Astrocyte of the cerebellum (primary cell): ENCODE results near the gene CTSA.

Experiments
- DNase-seq: peaks from one replicate; pipeline ENCODE4 v3.0.0-alpha.2; 2011; ENCODE audit warnings: low read depth
- H3K4me3 ChIP-seq: 2 replicates; pipeline ENCODE4 v1.5.1; 2011; ENCODE audit warnings: mild to moderate bottlenecking, low read depth, low read length, moderate library complexity
- in situ Hi-C: cut with HindIII; loops from 2 replicates; pipeline ENCODE4 v1.10.0; 2017; ENCODE audit warnings: low sequenced_read_pairs
- TF ChIP-seq, protein P1 (sequence below): IDR thresholded peaks from 2 replicates; pipeline ENCODE4 v1.5.1; 2012; ENCODE audit warnings: low read length, low read depth, moderate library complexity, mild to moderate bottlenecking; ENCODE audit errors: missing control alignments

The CTSA gene

DNA sequence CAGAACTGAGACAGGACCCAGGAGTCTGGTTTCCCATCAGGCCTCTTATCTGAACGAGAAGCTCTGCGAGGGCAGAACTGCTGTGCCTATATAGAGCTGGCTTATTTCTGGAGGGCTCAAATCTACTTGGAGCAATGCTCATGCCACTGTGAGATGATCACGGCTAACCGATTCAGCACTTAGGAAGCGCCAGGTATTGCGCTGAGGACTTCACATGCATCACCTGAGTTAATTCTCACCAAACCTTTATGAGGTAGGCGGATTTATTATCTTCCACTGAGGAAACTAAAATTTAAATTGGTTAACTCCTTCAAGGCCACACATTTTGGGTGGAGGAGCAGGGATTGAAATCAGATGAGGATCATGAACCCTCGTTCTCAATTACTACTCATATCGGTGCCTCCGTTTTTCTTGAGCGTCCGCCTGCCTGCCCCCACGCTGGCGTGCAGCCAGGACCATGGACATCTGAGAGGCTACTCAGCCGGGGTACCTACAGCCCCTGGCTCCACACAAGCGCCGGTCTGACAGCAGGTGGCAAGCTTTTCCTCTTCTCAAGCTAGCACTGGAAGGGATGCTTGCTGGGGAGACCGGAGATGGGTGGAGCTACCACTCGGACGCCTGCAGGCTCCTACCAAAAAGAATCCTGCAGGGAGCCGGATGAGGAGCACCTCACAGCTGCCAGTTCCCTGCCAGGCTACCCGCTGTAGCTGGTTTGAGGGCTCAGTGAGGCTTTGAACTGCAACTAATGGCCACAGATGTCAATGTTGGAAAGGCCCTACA lies 42.3 kb downstream of the CTSA start:
- TF ChIP-seq, protein P1, sequence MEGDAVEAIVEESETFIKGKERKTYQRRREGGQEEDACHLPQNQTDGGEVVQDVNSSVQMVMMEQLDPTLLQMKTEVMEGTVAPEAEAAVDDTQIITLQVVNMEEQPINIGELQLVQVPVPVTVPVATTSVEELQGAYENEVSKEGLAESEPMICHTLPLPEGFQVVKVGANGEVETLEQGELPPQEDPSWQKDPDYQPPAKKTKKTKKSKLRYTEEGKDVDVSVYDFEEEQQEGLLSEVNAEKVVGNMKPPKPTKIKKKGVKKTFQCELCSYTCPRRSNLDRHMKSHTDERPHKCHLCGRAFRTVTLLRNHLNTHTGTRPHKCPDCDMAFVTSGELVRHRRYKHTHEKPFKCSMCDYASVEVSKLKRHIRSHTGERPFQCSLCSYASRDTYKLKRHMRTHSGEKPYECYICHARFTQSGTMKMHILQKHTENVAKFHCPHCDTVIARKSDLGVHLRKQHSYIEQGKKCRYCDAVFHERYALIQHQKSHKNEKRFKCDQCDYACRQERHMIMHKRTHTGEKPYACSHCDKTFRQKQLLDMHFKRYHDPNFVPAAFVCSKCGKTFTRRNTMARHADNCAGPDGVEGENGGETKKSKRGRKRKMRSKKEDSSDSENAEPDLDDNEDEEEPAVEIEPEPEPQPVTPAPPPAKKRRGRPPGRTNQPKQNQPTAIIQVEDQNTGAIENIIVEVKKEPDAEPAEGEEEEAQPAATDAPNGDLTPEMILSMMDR: peak; percentile 33
- peak overlapping the region; percentile 95 for H3K4me3 ChIP-seq
- in situ Hi-C loops: no loop called here
- DNase-seq: peak; percentile 38

DNA sequence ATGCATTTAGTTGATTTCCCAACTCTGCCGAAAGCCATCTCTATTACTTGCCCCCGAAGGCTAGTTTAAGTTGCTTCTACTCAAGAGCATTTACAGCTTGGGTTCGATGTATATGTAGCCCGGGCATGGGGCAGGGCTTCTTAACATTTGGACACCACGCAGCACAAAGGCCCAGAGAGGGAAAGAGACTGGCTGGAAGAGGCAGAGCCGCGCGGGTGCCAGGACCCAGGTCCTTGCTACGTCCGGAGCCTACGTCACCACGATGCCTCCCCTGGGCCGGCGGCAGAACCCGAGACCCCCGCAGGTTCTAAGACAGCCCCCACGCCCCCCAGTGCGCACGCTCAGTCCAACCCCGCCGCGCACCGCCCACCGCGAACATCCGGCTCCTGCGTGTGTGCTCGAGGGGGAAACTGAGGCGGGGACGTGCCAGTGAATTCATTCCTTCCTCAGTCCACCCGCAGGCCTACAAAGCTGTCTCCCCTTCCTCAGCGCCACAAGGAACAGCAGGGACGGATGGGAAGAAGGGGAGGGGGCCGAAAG lies 43.0 kb downstream of the CTSA start:
- H3K4me3 ChIP-seq: peak overlapping the region; percentile 95
- TF ChIP-seq, protein P1: no peak
- in situ Hi-C loops: no loop called here
- DNase-seq: no peak

DNA sequence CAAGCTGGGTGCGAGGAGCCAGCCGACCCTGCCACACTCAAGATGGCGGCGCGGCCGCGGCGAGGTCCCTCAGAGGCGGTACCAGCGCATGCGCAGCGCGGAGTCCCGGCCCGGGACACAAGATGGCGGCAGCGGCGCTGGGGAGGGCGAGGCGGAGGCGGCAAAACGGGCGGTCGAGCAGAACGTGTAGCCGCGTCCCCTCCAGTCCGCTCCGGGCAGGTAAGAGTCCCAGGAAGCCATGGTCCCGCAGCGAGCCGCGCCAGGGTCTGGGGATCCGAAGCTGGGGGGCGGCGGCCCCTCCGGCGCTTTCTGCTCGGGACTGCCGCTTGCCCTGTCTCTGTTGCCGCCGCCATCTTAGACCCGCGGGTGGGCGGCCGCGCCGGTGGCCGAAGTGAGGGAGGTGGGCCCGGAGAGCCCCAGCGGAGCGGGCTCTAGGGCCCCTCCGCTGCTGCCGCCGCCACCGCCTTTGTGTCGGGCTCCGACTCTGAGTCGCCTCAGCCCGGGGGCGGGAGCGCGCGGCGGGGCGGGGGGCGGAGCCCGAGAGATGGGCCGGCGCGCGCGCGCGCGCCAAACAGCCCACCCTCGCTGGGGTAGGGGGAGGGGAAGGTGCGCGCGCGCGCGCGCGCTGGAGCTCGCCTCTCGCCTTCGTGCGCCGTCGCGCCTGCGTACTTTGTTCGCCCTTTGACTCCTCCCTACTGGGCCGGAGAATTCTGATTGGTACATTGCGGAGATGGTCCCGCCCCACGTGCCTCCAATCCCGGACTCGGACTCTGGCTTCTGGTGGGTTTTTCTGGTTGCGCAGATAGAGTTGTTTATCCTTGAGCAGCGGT lies 43.7 kb downstream of the CTSA start, which contains the start of gene PCIF1:
Gene PCIF1 (plus strand): TSS at position 98 of the 830 bp plus-strand sequence. CDS start 4,317 bp downstream, outside the sequence.
- in situ Hi-C loops: no loop called here
- TF ChIP-seq, protein P1: no peak
- DNase-seq: peak; percentile 93
- H3K4me3 ChIP-seq: peak within 1 kb of the TSS; percentile 95

DNA sequence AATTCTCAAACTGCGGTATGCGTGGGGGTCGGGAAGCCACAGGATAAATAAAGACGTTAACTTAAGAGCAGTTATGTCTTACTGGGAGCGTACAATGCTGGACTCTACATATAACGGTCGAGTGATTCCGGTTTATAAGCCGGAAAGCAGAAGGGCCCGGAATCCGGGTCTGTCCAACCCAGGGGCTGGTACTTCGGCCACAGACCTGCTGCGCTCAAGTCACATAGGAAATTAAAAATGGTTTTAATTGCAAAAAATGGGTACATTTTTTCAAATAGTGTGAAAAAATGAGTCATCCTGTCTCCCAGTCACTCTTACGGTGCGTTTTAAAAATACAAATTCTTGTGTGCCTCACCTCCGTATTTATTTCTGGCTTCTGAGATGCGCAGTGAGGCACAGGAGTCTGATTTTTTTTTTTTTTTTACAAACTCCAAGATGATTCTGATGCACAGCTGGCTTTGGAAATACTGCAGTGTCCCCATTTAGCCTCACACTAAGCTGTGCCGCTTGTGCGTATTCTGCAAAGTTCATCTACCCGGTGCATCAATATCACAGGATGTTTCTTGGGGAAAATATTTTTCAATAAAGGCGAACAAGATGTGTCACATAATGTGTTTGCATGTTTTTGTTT lies 44.4 kb downstream of the CTSA start:
- TF ChIP-seq, protein P1: no peak
- DNase-seq: no peak
- in situ Hi-C loops: no loop called here
- H3K4me3 ChIP-seq: peak overlapping the region; percentile 95

DNA sequence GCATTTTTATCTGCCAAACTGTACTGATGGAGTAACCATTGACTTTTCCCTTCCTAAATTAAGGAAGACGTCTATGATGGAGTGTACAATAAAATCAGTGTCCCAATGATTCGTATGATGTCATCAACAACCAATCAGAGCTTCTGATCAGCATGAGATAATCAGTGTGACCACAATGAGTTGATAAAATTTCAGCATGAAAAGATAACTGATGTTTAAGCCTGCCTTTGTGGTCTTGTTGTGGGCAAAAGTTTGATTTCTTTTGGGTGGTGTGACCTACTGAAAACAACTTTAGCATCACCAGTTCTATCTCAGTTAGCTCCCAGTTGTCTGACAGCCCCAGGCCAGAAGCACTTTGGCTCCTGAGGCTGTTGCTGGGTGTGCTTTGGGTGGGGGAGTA lies 46.6 kb downstream of the CTSA start:
- H3K4me3 ChIP-seq: no peak overlapping the region
- TF ChIP-seq, protein P1: no peak
- in situ Hi-C loops: no loop called here
- DNase-seq: no peak
